HG02884 (cell line): ENCODE data around the gene CORO2B.
"Not testable (repeated sequence)": the region's sequence is repeated elsewhere in the genome, so short reads cannot be mapped to it uniquely, and the experiment has no call there.

Source experiments
- ATAC-seq: cut with Tn5 transposase; IDR thresholded peaks from one replicate; pipeline ENCODE4 v1.9.1; 2021; ENCODE audit warnings: mild to moderate bottlenecking, moderate library complexity; ENCODE audit not compliant: unreplicated experiment

CORO2B gene

GRCh38 chr15:68718468-68718867 is 139.7 kb downstream of the CORO2B start:
- no peak for ATAC-seq

GRCh38 chr15:68719051-68719450 is 140.3 kb downstream of the CORO2B start:
- no peak for ATAC-seq

DNA sequence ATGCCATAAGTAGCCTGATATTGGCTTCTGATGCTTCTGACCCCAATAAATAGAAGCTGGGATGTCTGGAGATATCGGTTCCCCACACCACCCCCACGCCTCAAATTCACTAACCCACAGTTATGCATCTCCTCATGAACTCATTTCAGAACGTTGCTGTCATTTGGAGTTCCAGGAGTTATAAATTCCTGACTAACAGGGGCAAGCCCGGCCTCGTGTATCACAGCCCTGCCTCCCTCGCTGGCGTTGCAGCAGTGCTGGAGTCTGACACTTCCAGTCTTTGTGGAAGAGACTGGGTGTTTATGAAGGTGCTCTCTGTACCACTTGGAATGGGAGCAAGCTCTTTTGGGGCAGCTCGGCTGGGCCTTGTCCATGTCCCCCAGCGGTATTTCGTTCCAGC is 140.9 kb downstream of the CORO2B start:
- no peak for ATAC-seq

GRCh38 chr15:68721886-68722285 is 143.1 kb downstream of the CORO2B start:
- ATAC-seq = no peak

- no peak for ATAC-seq
These were observed 146.9 kb downstream of the CORO2B start for GRCh38 chr15:68725736-68726135.

- ATAC-seq = no peak
These were observed 147.5 kb downstream of the CORO2B start for GRCh38 chr15:68726246-68726645.

- ATAC-seq = no peak
These were observed 151.1 kb downstream of the CORO2B start for GRCh38 chr15:68729789-68730411.

DNA sequence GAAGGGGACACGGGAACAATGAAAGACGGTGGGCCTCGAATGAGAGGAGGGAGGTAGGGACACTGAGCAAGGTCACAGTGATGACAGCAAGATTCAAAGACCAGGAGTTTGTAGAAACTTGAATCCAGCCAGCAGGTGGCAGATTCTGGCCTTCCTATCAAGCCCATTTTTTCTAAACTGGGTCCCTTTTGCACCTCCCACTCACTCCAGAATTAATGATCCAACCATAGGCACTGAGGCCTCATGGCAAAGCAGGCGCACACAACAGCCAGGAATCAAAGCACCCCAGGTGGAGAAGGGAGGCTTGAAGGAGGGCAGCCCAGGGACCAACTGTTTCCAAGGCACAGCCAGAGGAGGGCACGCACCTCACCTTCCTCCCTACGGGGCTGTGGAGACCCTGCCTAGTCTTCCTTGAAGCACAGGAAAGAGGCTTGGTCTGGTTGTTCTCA is 151.7 kb downstream of the CORO2B start:
- ATAC-seq = no peak

- no peak for ATAC-seq
These were observed 152.4 kb downstream of the CORO2B start for GRCh38 chr15:68730976-68731897.

- no peak for ATAC-seq
These were observed 153.7 kb downstream of the CORO2B start for GRCh38 chr15:68732451-68732850.

- no peak for ATAC-seq
These were observed 154.9 kb downstream of the CORO2B start for GRCh38 chr15:68733666-68734065.

- no peak for ATAC-seq
These were observed 155.6 kb downstream of the CORO2B start for GRCh38 chr15:68734352-68734751.

DNA sequence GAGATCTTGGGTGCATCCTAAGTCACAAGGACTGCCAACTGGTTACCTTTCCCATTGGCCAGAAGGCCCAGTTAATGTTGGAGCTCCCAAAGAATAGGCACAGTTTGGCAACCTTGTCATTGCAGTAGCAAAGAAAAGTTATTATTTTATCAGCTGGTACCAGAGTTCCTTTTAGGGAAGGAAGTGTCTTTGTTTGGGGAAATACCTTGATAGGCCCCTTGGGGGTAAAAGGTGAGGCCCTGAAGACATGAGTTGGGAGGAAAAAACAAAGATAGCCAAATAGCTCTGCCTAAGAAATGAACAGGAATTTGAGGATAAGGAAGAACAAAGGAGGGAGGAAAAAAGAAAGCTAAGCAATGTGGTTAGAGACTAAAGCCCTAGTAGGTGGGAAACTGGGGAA is 156.1 kb downstream of the CORO2B start:
- no peak for ATAC-seq

- ATAC-seq = no peak
These were observed 156.8 kb downstream of the CORO2B start for GRCh38 chr15:68735610-68736009.

DNA sequence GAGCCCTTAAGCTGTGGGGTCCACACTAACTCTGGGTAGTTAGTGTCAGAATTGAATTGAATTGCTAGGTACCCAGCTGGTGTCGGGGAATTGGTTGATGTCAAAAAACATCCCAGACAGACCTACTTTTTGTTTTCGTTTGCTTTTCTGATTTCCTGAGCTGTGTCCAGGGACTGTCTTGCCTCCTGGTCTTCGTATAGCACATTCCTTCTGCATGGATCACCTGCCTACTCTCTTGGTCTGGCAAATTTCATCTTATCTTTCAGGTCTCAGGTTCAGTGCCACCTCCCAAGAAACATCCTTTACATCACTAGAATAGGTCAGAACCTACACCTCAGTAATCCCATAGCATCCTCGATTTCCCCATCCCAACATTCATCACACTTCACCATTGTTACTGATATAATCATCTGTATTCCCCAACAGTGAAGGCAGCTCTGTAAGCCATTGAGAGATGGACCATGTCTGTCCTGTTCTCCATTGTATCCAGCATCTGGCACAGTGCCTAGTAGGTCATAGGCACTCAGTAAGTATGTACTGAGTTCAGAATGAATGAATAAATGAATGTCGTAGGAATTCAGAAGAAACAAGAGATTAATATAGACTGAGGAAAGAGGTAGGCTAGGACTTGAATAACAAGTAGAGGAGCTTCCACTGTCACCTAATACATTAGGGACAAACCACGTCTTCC is 160.7 kb downstream of the CORO2B start:
- ATAC-seq = no peak

GRCh38 chr15:68743256-68743655 is 164.5 kb downstream of the CORO2B start:
- no peak for ATAC-seq

DNA sequence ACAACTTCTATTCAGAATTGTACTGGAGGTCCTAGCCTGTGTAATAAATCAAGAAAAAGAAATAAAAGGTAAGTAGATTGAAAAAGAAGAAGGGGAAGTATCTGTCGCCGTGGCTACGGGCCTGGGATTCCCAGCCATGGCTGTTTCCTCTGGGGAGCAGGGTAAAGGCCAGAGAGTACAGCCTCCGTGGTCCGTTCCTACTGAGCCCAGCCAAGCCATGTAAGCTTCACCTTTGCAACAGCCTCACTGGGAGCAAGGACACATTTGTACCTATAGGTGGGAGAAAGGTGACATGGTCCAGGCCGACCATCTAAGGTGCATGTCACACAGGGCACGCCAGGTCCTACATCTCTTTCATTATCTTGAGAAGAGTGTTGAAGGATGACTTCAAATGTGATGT is 170.6 kb downstream of the CORO2B start:
- ATAC-seq = no peak

DNA sequence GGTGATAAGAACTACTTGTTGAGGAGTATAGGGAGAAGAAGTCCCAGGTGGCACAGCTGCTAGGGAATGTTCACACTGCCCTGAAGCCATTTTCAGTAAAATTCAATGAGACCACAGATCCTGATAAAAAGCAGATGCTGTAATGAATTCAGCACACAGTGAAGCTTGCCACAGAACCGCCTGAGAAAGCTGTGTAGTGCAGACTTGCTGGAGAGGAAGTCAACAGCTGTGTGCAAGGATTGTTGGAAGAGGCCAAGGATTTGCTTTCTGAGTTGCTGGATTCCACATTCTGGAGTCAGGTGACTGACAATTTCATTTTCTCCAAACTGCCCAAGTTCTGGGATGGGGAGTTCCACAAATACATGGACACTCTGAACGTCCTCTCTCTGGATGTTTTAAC is 171.0 kb downstream of the CORO2B start:
- ATAC-seq = no peak

DNA sequence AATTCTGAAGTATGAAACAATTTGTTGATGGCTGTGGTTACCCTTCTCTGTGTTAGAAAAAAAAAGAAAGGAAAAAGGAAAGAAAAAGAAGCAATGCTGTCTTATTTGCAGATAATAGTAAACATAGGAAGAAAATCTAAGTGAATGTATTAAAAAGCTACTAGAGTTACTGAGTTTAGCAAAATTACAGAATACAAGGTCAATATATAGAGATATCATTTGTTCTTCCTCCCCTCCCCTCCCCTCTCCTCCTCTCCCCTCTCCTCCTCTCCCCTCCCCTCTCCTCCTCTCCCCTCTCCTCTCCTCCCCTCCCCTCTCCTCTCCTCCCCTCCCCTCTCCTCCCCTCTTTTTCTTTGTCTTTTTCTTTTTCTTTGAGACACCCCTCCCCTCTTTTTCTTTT is 172.8 kb downstream of the CORO2B start:
- ATAC-seq = no peak

DNA sequence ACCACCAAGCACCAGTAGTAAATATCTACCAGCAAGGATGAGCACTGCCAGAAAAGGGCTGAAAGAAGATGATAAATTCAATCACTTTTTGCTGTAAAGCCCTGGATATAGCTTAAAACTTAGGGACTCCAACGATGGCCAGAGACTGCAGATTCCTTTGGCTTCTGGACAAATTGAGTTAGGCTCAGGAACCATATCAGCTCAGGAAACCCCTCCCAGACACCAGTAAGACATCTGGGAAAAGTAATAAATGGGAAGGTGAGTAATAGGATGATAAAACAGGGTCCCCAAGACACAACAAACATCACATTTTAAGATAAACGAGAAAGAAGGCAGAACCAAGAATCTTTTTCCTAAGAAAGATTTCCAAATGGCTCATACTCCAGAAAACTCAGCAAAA is 176.9 kb downstream of the CORO2B start:
- no peak for ATAC-seq

DNA sequence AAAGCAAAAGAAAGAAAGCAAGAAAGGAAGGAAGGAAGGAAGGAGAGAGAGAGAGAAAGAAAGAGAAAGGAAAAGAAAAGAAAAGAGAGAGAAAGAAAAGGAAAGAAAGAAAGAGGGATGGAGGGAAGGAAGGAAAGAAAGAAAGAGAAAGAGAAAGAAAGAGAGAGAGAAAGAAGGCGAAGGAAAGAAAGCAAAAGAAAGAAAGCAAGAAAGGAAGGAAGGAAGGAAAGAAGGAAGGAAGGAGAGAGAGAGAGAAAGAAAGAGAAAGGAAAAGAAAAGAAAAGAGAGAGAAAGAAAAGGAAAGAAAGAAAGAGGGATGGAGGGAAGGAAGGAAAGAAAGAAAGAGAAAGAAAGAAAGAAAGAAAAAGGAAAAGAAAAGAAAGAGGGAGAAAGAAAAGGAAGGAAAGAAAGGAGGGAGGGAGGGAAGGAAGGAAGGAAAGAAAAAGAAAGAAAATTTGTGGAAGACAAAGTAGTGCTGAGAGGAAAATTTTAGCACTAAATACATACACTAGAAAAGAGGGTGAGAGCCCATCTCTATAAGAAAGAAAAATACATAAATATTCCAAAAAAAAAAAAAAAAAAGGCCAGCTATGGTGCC is 181.3 kb downstream of the CORO2B start:
- ATAC-seq = not testable (repeated sequence)
